B cell (primary cell): ENCODE data around the gene MYLK2. TPM values are rescaled to one million over a fixed set of nuclear protein-coding genes. Genes with fewer than 3 reads are reported as not detected.

Source experiments
- ATAC-seq: fragments of 200-7000 bp; cut with Tn5 transposase; one replicate; pipeline ENCODE4 v1.10.0; 2021; ENCODE audit warnings: low read depth, mild to moderate bottlenecking, moderate number of reproducible peaks, moderate library complexity
- CTCF ChIA-PET: fragments of 350-600 bp; sonication (Branson Sonifier 250); formaldehyde crosslinking; loops from one replicate; lab custom pipeline; 2021; ENCODE audit warnings: antibody characterized with exemption, inconsistent platforms; lab: Charles Lee
- POLR2A ChIA-PET: fragments of 350-600 bp; sonication (Branson Sonifier 250); formaldehyde crosslinking; loops from one replicate; lab custom pipeline; 2021; ENCODE audit warnings: antibody characterized with exemption; lab: Charles Lee
- DNase-seq: peaks from one replicate; pipeline ENCODE4 v3.0.0; 2013
- H2AFZ ChIP-seq: 2 replicates; pipeline ENCODE4 v1.6.1; 2012; ENCODE audit warnings: mild to moderate bottlenecking, low read depth, low read length; ENCODE audit not compliant: insufficient read depth, poor library complexity, severe bottlenecking
- H3K27ac ChIP-seq, 2 donors: 1 replicate in 1 of 2; 2 replicates in 1 of 2; pipeline ENCODE4 v1.5.1; 2012 to 2013; ENCODE audit warnings: low read length in 2 of 2, mild to moderate bottlenecking in 2 of 2, moderate library complexity in 1 of 2
- H3K27me3 ChIP-seq, 4 experiments: fragments of 200-600 bp in 1 of 4; sonication (generic) in 1 of 4; replicated peaks in 1 of 4; 1 replicate in 2 of 4; 2 replicates in 2 of 4; pipeline versions ENCODE4 v1.6.1 to v1.7.0; 2013 to 2016; ENCODE audit warnings: low read length in 3 of 4, mild to moderate bottlenecking in 2 of 4, mixed read lengths in 1 of 4, moderate library complexity in 1 of 4; ENCODE audit not compliant: insufficient read depth in 4 of 4, control insufficient read depth in 3 of 4; ENCODE audit errors: control extremely low read depth in 1 of 4
- H3K36me3 ChIP-seq, 2 experiments: replicated peaks in 1 of 2; 1 replicate in 1 of 2; 2 replicates in 1 of 2; pipeline versions ENCODE4 v1.6.1 to v1.7.1; 2013; ENCODE audit warnings: low read length in 1 of 2; ENCODE audit not compliant: insufficient read depth in 2 of 2, control insufficient read depth in 1 of 2; ENCODE audit errors: control extremely low read depth in 1 of 2, extremely low read depth in 1 of 2
- H3K4me1 ChIP-seq, 2 donors: fragments of 200-600 bp in 1 of 2; sonication (generic) in 1 of 2; 1 replicate in 1 of 2; 2 replicates in 1 of 2; pipeline versions ENCODE4 v1.5.1 to v1.6.1; 2013 to 2017; ENCODE audit warnings: low read length in 2 of 2; ENCODE audit not compliant: control insufficient read depth in 2 of 2, insufficient read depth in 2 of 2
- H3K4me2 ChIP-seq: replicated peaks from 2 replicates; pipeline ENCODE3; 2012; ENCODE audit warnings: mild to moderate bottlenecking, low read depth, low read length; ENCODE audit not compliant: poor library complexity, severe bottlenecking
- H3K4me3 ChIP-seq, 5 experiments: fragments of 200-600 bp in 1 of 5; sonication (generic) in 1 of 5; 1 replicate in 3 of 5; 2 replicates in 2 of 5; pipeline versions ENCODE4 v1.5.1 to v1.7.0; 2011 to 2016; ENCODE audit warnings: low read length in 4 of 5, mild to moderate bottlenecking in 4 of 5, low read depth in 2 of 5, control low read depth in 1 of 5, moderate library complexity in 1 of 5; ENCODE audit not compliant: insufficient read depth in 1 of 5; ENCODE audit errors: control extremely low read depth in 1 of 5, extremely low read depth in 1 of 5
- H3K79me2 ChIP-seq: fragments of 200-600 bp; sonication (generic); one replicate; pipeline ENCODE4 v1.6.0; 2016; ENCODE audit warnings: low read length; ENCODE audit not compliant: control insufficient read depth, insufficient read depth
- H3K9ac ChIP-seq: fragments of 200-600 bp; sonication (generic); 2 replicates; pipeline ENCODE4 v1.6.1; 2017; ENCODE audit warnings: mild to moderate bottlenecking, low read length, moderate library complexity
- H3K9me3 ChIP-seq, 3 donors: one replicate each; pipeline versions ENCODE4 v1.6.1 to v1.7.1; 2013; ENCODE audit warnings: low read length in 2 of 3; ENCODE audit not compliant: control insufficient read depth in 2 of 3, insufficient read depth in 1 of 3; ENCODE audit errors: control extremely low read depth in 1 of 3
- H4K20me1 ChIP-seq: 2 replicates; pipeline ENCODE4 v1.6.0; 2012; ENCODE audit warnings: mild to moderate bottlenecking, low read length; ENCODE audit not compliant: insufficient read depth, control insufficient read depth, poor library complexity, severe bottlenecking
- H3K27ac Mint-ChIP-seq: one replicate; pipeline ENCODE4 v1.8.0; 2021; ENCODE audit warnings: mixed read lengths
- H3K27me3 Mint-ChIP-seq: one replicate; pipeline ENCODE4 v1.8.0; 2021; ENCODE audit warnings: mixed read lengths
- H3K4me1 Mint-ChIP-seq: one replicate; pipeline ENCODE4 v1.8.0; 2021; ENCODE audit warnings: mixed read lengths
- H3K4me3 Mint-ChIP-seq: one replicate; pipeline ENCODE4 v1.8.0; 2021; ENCODE audit warnings: mixed read lengths
- H3K9me3 Mint-ChIP-seq: one replicate; pipeline ENCODE4 v1.8.0; 2022; ENCODE audit warnings: mixed read lengths; ENCODE audit not compliant: insufficient read depth
- CTCF ChIP-seq: fragments of 200-600 bp; IDR thresholded peaks from one replicate; pipeline ENCODE4 v1.8.0; 2022; ENCODE audit warnings: antibody characterized with exemption, mild to moderate bottlenecking
- EZH2 ChIP-seq: IDR thresholded peaks from 2 replicates; pipeline ENCODE4 v1.6.1; 2012; ENCODE audit warnings: borderline replicate concordance, low read depth, mild to moderate bottlenecking, moderate library complexity, low read length; ENCODE audit not compliant: insufficient read depth, poor library complexity, severe bottlenecking
- WGBS: methylation state at CpG from one replicate; pipeline ENCODE4 v1.1.5; 2013; ENCODE audit warnings: missing lambda C conversion rate; ENCODE audit not compliant: insufficient coverage; 5-methylcytosine and 5-hydroxymethylcytosine counted together
- intact Hi-C: fragments of 100-400 bp; cut with micrococcal nuclease; formaldehyde crosslinking; loops from one replicate; pipeline ENCODE4 v1.10.0; 2022
- polyA plus RNA-seq: library from polyadenylated mRNA; depleted of rRNA; stranded (reverse); fragments of >200 nt; gene quantifications from 2 replicates; pipeline ENCODE4 v1.2.3, GENCODE V29; 2012
- total RNA-seq, 2 donors: library from RNA; stranded (reverse); fragments of 120-200 nt in 1 of 2; gene quantifications; 1 replicate in 1 of 2; 2 replicates in 1 of 2; pipeline versions ENCODE4 v1.2.3 to v1.2.4, GENCODE V29; 2013 to 2022

Gene MYLK2
- total and polyA plus RNA-seq, 2 donors (not counting 1 experiment from before 2014, with no cell fraction given): not detected

GRCh38 chr20:31806564-31807355, 12.4 kb upstream of the MYLK2 start:
- Histone ChIP-seq H3K4me1 (peaks cover 16 to 28% of the 10 kb centered on the region in 2 donors), H4K20me1 (no peaks in the 10 kb centered on the region), H3K4me3 (no peak overlapping the region), H3K4me2 (peak overlapping the region; percentile 31), H3K27ac (peak overlapping the region in 1 of 2 donors; percentile 46), H3K79me2 (no peaks in the 10 kb centered on the region), H3K36me3 (no peaks in the 10 kb centered on the region), H3K9ac (no peak overlapping the region), H3K9me3 (no peaks in the 10 kb centered on the region), H2AFZ (peak overlapping the region; percentile 76), H3K27me3 (no peaks in the 10 kb centered on the region)
- intact Hi-C loops: no loop called here
- ChIA-PET POLR2A (no interaction called here), CTCF (interaction anchor here (1.1 to 2.4 kb wide), 2 partner anchors 11 to 40 kb away, joined by 3 to 8 read pairs; no protein-coding TSS in a partner anchor)
- H3K27ac Mint-ChIP-seq: peak overlapping the region; percentile 47
- no peaks in the 10 kb centered on the region for H3K27me3 Mint-ChIP-seq
- no peak overlapping the region for H3K4me3 Mint-ChIP-seq
- ATAC-seq (no peak), DNase-seq (peak; percentile 23)
- TF ChIP-seq EZH2 (no peak), CTCF (no peak)
- peaks cover 24% of the 10 kb centered on the region for H3K4me1 Mint-ChIP-seq
- no peaks in the 10 kb centered on the region for H3K9me3 Mint-ChIP-seq
- 67% methylated on average over 7 of the region's 8 CpGs for WGBS

GRCh38 chr20:31808481-31808880, 10.7 kb upstream of the MYLK2 start:
- POLR2A ChIA-PET: no interaction called here
- no peak overlapping the region for H3K27ac ChIP-seq
- intact Hi-C loops: no loop called here
- Mint-ChIP-seq H3K4me3 (no peak overlapping the region), H3K9me3 (no peaks in the 10 kb centered on the region), H3K4me1 (peaks cover 22% of the 10 kb centered on the region), H3K27me3 (no peaks in the 10 kb centered on the region), H3K27ac (no peak overlapping the region)
- no peak overlapping the region for H3K4me2 ChIP-seq
- no peaks in the 10 kb centered on the region for H4K20me1 ChIP-seq
- no peak overlapping the region for H3K9ac ChIP-seq
- CTCF ChIA-PET: interaction anchor here (0.9 to 2.4 kb wide), 3 partner anchors 9 to 39 kb away, joined by 4 to 8 read pairs (median 4); no protein-coding TSS in a partner anchor
- H2AFZ ChIP-seq: no peak overlapping the region
- TF ChIP-seq EZH2: no peak
- no peak for TF ChIP-seq CTCF
- H3K79me2 ChIP-seq: no peaks in the 10 kb centered on the region
- H3K4me1 ChIP-seq: peaks cover 16 to 28% of the 10 kb centered on the region in 2 donors
- DNase-seq (no peak), ATAC-seq (no peak)
- H3K9me3 ChIP-seq: no peaks in the 10 kb centered on the region
- H3K36me3 ChIP-seq: no peaks in the 10 kb centered on the region
- no peak overlapping the region for H3K4me3 ChIP-seq
- no peaks in the 10 kb centered on the region for H3K27me3 ChIP-seq
- WGBS: 100% methylated on average over 2 of the region's 3 CpGs
